Lower lobe of right lung (tissue), 2 donors: Measurements from ENCODE around the gene SMCHD1. TPM values are rescaled to one million over a fixed set of nuclear protein-coding genes. Genes with fewer than 3 reads are reported as not detected.

Experiments used
- ATAC-seq, 2 donors: fragments of 200-7000 bp; cut with Tn5 transposase; one replicate each; pipeline ENCODE4 v1.9.1; 2020 to 2022; ENCODE audit warnings: mild to moderate bottlenecking in 2 of 2, moderate library complexity in 2 of 2
- DNase-seq: peaks from one replicate; pipeline ENCODE4 v3.0.0-alpha.2; 2020
- H3K27ac ChIP-seq: fragments of 200-600 bp; one replicate; pipeline ENCODE4 v1.8.0; 2022
- H3K27me3 ChIP-seq: fragments of 200-600 bp; one replicate; pipeline ENCODE4 v1.8.0; 2022; ENCODE audit warnings: low read depth
- H3K36me3 ChIP-seq: fragments of 200-600 bp; one replicate; pipeline ENCODE4 v1.8.0; 2022; ENCODE audit warnings: mild to moderate bottlenecking
- H3K4me1 ChIP-seq: fragments of 200-600 bp; one replicate; pipeline ENCODE4 v1.8.0; 2022
- H3K4me3 ChIP-seq: fragments of 200-600 bp; one replicate; pipeline ENCODE4 v1.8.0; 2022; ENCODE audit warnings: mild to moderate bottlenecking
- H3K9me3 ChIP-seq: fragments of 200-600 bp; one replicate; pipeline ENCODE4 v1.8.0; 2022
- intact Hi-C: fragments of 100-400 bp; cut with DNase I; formaldehyde crosslinking; loops from one replicate; pipeline ENCODE4 v1.11.0; 2022
- total RNA-seq: library from RNA; stranded (reverse); fragmentation: NEBNext Ultra II Directional; extraction: Animal tissue kit (Norgen Biotek cat#: 25700); gene quantifications from one replicate; pipeline ENCODE4 v1.2.1, GENCODE V29; 2021
- TF ChIP-seq, protein P1 (sequence below): fragments of 200-600 bp; IDR thresholded peaks from one replicate; pipeline ENCODE4 v1.8.0; 2022; ENCODE audit warnings: antibody characterized with exemption, mild to moderate bottlenecking
- donor health status: DM: no; HTN: yes; CAD: no; lungs with severe emphysema.

The SMCHD1 gene
- total RNA-seq, 1 donor from 2014 or later: 55.9 TPM

DNA sequence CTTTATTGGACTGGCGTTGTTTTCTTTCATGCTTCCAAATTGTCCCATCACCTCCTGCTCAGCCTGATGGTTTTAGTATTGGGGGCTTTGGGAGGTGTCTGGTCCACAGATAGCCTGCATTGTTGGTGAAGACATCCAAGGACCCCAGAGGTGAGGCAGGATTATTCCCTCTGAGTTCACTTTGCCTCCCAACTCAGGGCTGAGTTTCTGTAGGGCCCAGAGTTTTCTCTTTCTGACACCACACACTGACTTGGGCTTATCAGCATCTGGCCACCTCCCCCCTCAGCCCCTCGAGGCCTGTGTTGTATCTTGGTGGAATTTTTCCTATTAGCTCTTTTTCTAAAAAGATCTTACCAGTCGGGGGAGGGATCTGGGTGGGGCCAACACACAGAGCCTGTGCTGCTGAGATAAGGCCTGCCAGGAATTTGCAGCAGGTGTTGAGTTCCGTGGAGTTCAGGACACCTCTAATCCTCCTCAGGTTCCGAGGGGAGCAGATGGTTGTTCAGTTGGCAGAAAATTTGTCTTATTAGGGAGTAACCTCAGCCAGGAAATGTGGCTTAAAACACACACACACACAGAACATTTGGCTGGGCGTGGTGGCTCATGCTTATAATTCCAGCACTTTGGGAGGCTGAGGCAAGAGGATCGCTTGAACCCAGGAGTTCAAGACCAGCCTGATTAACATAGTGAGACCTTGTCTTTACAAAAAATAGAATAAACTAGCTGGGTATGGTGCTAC lies 198.6 kb downstream of the SMCHD1 start:
- no peak for DNase-seq
- H3K9me3 ChIP-seq: no peaks in the 10 kb centered on the region
- intact Hi-C loops: no loop called here
- H3K4me1 ChIP-seq: peaks cover 29% of the 10 kb centered on the region
- no peak overlapping the region for H3K4me3 ChIP-seq
- no peak overlapping the region for H3K27ac ChIP-seq
- H3K36me3 ChIP-seq: peaks cover 12% of the 10 kb centered on the region
- TF ChIP-seq, protein P1, sequence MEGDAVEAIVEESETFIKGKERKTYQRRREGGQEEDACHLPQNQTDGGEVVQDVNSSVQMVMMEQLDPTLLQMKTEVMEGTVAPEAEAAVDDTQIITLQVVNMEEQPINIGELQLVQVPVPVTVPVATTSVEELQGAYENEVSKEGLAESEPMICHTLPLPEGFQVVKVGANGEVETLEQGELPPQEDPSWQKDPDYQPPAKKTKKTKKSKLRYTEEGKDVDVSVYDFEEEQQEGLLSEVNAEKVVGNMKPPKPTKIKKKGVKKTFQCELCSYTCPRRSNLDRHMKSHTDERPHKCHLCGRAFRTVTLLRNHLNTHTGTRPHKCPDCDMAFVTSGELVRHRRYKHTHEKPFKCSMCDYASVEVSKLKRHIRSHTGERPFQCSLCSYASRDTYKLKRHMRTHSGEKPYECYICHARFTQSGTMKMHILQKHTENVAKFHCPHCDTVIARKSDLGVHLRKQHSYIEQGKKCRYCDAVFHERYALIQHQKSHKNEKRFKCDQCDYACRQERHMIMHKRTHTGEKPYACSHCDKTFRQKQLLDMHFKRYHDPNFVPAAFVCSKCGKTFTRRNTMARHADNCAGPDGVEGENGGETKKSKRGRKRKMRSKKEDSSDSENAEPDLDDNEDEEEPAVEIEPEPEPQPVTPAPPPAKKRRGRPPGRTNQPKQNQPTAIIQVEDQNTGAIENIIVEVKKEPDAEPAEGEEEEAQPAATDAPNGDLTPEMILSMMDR: no peak
- peaks cover 10% of the 10 kb centered on the region for H3K27me3 ChIP-seq
- ATAC-seq: no peak

Other genes with a start within 250 kb of the SMCHD1 start
- 11.5 TPM for gene METTL4, start 84.2 kb upstream of the SMCHD1 start, total RNA-seq
- gene NDC80, start 84.2 kb upstream of the SMCHD1 start, total RNA-seq: 1.1 TPM
- gene EMILIN2, start 191.3 kb downstream of the SMCHD1 start, total RNA-seq: 51.5 TPM